Mucosa of descending colon (tissue), 3 donors: ENCODE results near the gene PEX10. TPM values are rescaled to one million over a fixed set of nuclear protein-coding genes. Genes with fewer than 3 reads are reported as not detected.

Experiments
- ATAC-seq: fragments of 200-7000 bp; cut with Tn5 transposase; one replicate; pipeline ENCODE4 v1.9.1; 2020; ENCODE audit warnings: mild to moderate bottlenecking, moderate library complexity
- DNase-seq, 3 donors: peaks; one replicate each; pipeline ENCODE4 v3.0.0-alpha.2; 2020
- H3K36me3 ChIP-seq: fragments of 200-600 bp; one replicate; pipeline ENCODE4 v1.8.0; 2021; ENCODE audit warnings: low read depth, mild to moderate bottlenecking
- H3K4me1 ChIP-seq: fragments of 200-600 bp; one replicate; pipeline ENCODE4 v1.8.0; 2021; ENCODE audit warnings: low read depth, mild to moderate bottlenecking
- H3K4me3 ChIP-seq: fragments of 200-600 bp; one replicate; pipeline ENCODE4 v1.8.0; 2021; ENCODE audit warnings: mild to moderate bottlenecking
- H3K9me3 ChIP-seq: fragments of 200-600 bp; one replicate; pipeline ENCODE4 v1.8.0; 2021; ENCODE audit warnings: mild to moderate bottlenecking
- intact Hi-C, 2 donors: fragments of 100-400 bp; cut with DNase I in 1 of 2; cut with micrococcal nuclease in 1 of 2; formaldehyde crosslinking; loops; one replicate each; pipeline versions ENCODE4 v1.11.0 to v1.11.1; 2022; cut with DNase I, micrococcal nuclease
- total RNA-seq, 3 donors: library from RNA; stranded (reverse); fragmentation: NEBNext Ultra II Directional in 2 of 3; extraction: Animal tissue kit (Norgen Biotek cat#: 25700) in 2 of 3; gene quantifications; one replicate each; pipeline versions ENCODE4 v1.2.1 to v1.2.4, GENCODE V29; 2021 to 2023
- TF ChIP-seq, protein P1 (sequence below): fragments of 200-600 bp; IDR thresholded peaks from one replicate; pipeline ENCODE4 v1.8.0; 2022; ENCODE audit warnings: antibody characterized with exemption, mild to moderate bottlenecking
- donor health status: DM: no; HTN: no; CAD: no; lungs with moderate emphysema.
- donor health status: DM: no; HTN: no; CAD: no.
- donor health status: DM: no; HTN: yes; CAD: no.

PEX10 gene
- total RNA-seq, 3 donors from 2014 or later = 13.4 to 20.4 (median 18.4) TPM

- H3K4me3 ChIP-seq = no peak overlapping the region
These were observed 55.2 kb downstream of the PEX10 start for GRCh38 chr1:2356911-2357845.

DNA sequence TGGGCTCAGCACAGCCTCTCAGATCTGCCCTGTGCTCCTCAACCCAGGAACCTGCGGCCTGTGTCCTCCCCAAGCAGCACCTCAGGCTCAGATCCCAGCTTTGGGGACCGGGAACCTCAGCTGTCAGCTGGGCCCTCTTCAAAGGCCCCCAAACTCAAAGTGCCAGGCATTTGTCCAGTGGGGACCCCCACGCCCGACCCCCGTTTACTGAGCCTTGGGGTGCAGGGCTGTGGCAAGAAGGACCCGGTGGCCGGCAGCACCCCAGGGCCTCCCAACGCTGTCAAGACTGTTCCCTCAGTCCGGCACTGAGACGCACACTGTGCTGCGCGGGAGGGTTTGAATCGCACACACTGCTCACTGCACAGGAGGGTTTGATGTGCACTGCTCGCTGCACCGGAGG lies 56.0 kb downstream of the PEX10 start:
- no peaks in the 10 kb centered on the region for H3K36me3 ChIP-seq
- H3K4me3 ChIP-seq = no peak overlapping the region
- H3K9me3 ChIP-seq = no peaks in the 10 kb centered on the region
- ATAC-seq (no peak), DNase-seq (peak in 2 of 3 donors; percentile 18 to 38)
- H3K4me1 ChIP-seq = no peaks in the 10 kb centered on the region
- TF ChIP-seq, protein P1, sequence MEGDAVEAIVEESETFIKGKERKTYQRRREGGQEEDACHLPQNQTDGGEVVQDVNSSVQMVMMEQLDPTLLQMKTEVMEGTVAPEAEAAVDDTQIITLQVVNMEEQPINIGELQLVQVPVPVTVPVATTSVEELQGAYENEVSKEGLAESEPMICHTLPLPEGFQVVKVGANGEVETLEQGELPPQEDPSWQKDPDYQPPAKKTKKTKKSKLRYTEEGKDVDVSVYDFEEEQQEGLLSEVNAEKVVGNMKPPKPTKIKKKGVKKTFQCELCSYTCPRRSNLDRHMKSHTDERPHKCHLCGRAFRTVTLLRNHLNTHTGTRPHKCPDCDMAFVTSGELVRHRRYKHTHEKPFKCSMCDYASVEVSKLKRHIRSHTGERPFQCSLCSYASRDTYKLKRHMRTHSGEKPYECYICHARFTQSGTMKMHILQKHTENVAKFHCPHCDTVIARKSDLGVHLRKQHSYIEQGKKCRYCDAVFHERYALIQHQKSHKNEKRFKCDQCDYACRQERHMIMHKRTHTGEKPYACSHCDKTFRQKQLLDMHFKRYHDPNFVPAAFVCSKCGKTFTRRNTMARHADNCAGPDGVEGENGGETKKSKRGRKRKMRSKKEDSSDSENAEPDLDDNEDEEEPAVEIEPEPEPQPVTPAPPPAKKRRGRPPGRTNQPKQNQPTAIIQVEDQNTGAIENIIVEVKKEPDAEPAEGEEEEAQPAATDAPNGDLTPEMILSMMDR = no peak
- intact Hi-C loops = no loop called here

More at GRCh38 chr1:2356911-2357845, 55.2 kb downstream of the PEX10 start:
- ATAC-seq (no peak), DNase-seq (peak in 2 of 3 donors; percentile 16 to 45)
- intact Hi-C loops = no loop called here
- Histone ChIP-seq H3K36me3 (no peaks in the 10 kb centered on the region), H3K4me1 (no peaks in the 10 kb centered on the region), H3K9me3 (no peaks in the 10 kb centered on the region)
- TF ChIP-seq, protein P1 = no peak

- H3K36me3 ChIP-seq = no peaks in the 10 kb centered on the region
- no peaks in the 10 kb centered on the region for H3K9me3 ChIP-seq
- DNase-seq (peak in 2 of 3 donors; percentile 22 to 42), ATAC-seq (no peak)
- TF ChIP-seq, protein P1 = no peak
- no peak overlapping the region for H3K4me3 ChIP-seq
- intact Hi-C loops = no loop called here
- H3K4me1 ChIP-seq = no peaks in the 10 kb centered on the region
These were observed 56.7 kb downstream of the PEX10 start for GRCh38 chr1:2355373-2356261.

GRCh38 chr1:2354511-2355372 lies 57.6 kb downstream of the PEX10 start:
- H3K4me1 ChIP-seq = no peaks in the 10 kb centered on the region
- no peak overlapping the region for H3K4me3 ChIP-seq
- intact Hi-C loops = no loop called here
- H3K36me3 ChIP-seq = no peaks in the 10 kb centered on the region
- DNase-seq (peak in 1 of 3 donors; percentile 16), ATAC-seq (no peak)
- no peaks in the 10 kb centered on the region for H3K9me3 ChIP-seq
- TF ChIP-seq, protein P1 = no peak

Other genes with a start within 250 kb of the PEX10 start
- 10 to 100 TPM; 23.4 to 42.6 (median 32.0) TPM for gene FAAP20, start 217.8 kb downstream of the PEX10 start, total RNA-seq
- gene SKI, start 184.2 kb downstream of the PEX10 start, total RNA-seq = 10 to 100 TPM; 26.8 to 86.6 (median 29.0) TPM
- gene MORN1, start 21.0 kb downstream of the PEX10 start, total RNA-seq = 10 to 100 TPM; 13.1 to 17.4 (median 13.4) TPM
- gene RER1, start 20.7 kb downstream of the PEX10 start, total RNA-seq = 100 to 1,000 TPM; 151 to 217 (median 193) TPM
- gene PLCH2, start 63.7 kb upstream of the PEX10 start, total RNA-seq = 1 to 10 TPM; 1.2 to 6.8 (median 1.9) TPM
- gene PANK4, start 114.0 kb upstream of the PEX10 start, total RNA-seq = 10 to 100 TPM; 28.1 to 51.6 (median 44.7) TPM
- 1 to 10 TPM; 1.3 to 7.8 (median 1.6) TPM for gene HES5, start 117.7 kb upstream of the PEX10 start, total RNA-seq
- gene TNFRSF14, start 143.8 kb upstream of the PEX10 start, total RNA-seq = 100 to 1,000 TPM; 143 to 206 (median 146) TPM
- 10 to 100 TPM; 45.2 to 65.5 (median 48.3) TPM for gene PRXL2B, start 174.2 kb upstream of the PEX10 start, total RNA-seq
- gene MMEL1, start 220.5 kb upstream of the PEX10 start, total RNA-seq = 10 to 100 TPM in 1 of 3 donors, 1 to 10 TPM in 2; 4.2 to 10.9 (median 9.4) TPM